Epithelial cell of proximal tubule (primary cell): Measurements from ENCODE around the gene MALRD1. TPM values are rescaled to one million over a fixed set of nuclear protein-coding genes. Genes with fewer than 3 reads are reported as not detected.
"Not testable (repeated sequence)": the region's sequence is repeated elsewhere in the genome, so short reads cannot be mapped to it uniquely, and the experiment has no call there.

ENCODE experiments used
- DNase-seq: peaks from one replicate; pipeline ENCODE4 v3.0.0-alpha.2; 2011; ENCODE audit warnings: low read depth
- H3K4me3 ChIP-seq: 2 replicates; pipeline ENCODE4 v1.5.1; 2011; ENCODE audit warnings: low read depth, mild to moderate bottlenecking, low read length
- CTCF ChIP-seq: conservative IDR thresholded peaks from 2 replicates; pipeline ENCODE4 v1.5.1; 2012; ENCODE audit warnings: low read depth, mild to moderate bottlenecking, low read length
- total RNA-seq: library from RNA; depleted of rRNA; stranded (reverse); fragments of >200 nt; gene quantifications from 2 replicates; pipeline ENCODE4 v1.2.3, GENCODE V29; 2015

MALRD1 gene
- total RNA-seq, 1 donor from 2014 or later: 0.06 TPM

GRCh38 chr10:19750972-19751371, 702.4 kb downstream of the MALRD1 start:
- no peak overlapping the region for H3K4me3 ChIP-seq
- DNase-seq: no peak
- TF ChIP-seq CTCF: no peak

GRCh38 chr10:19756919-19757318, 708.3 kb downstream of the MALRD1 start:
- TF ChIP-seq CTCF: no peak
- no peak for DNase-seq
- no peak overlapping the region for H3K4me3 ChIP-seq

- no peak for DNase-seq
- no peak for TF ChIP-seq CTCF
- no peak overlapping the region for H3K4me3 ChIP-seq
Observed at GRCh38 chr10:19762026-19762425, 713.4 kb downstream of the MALRD1 start.

- DNase-seq: no peak
- no peak for TF ChIP-seq CTCF
- no peak overlapping the region for H3K4me3 ChIP-seq
Observed at GRCh38 chr10:19764111-19764510, 715.5 kb downstream of the MALRD1 start.

GRCh38 chr10:19767876-19768275, 719.3 kb downstream of the MALRD1 start:
- peak; percentile 22 for DNase-seq
- TF ChIP-seq CTCF: peak; percentile 17

GRCh38 chr10:19769826-19770225, 721.2 kb downstream of the MALRD1 start:
- DNase-seq, H3K4me3 ChIP-seq: not testable (repeated sequence)

More at GRCh38 chr10:19767876-19768275, 719.3 kb downstream of the MALRD1 start:
- H3K4me3 ChIP-seq: no peak overlapping the region

- DNase-seq: no peak
- no peak overlapping the region for H3K4me3 ChIP-seq
- TF ChIP-seq CTCF: no peak
Observed at GRCh38 chr10:19772972-19773371, 724.4 kb downstream of the MALRD1 start.

GRCh38 chr10:19775296-19775695, 726.7 kb downstream of the MALRD1 start:
- no peak for DNase-seq
- no peak for TF ChIP-seq CTCF

More at GRCh38 chr10:19775296-19775695, 726.7 kb downstream of the MALRD1 start:
- no peak overlapping the region for H3K4me3 ChIP-seq
